Fibroblast of lung (primary cell): ENCODE measurements around the gene DENR. TPM values are rescaled to one million over a fixed set of nuclear protein-coding genes. Genes with fewer than 3 reads are reported as not detected.

Experiments
- DNase-seq, 2 donors: peaks; one replicate each; pipeline versions ENCODE4 v3.0.0 to v3.0.0-alpha.2; 2010; ENCODE audit warnings: low read depth in 2 of 2
- H2AFZ ChIP-seq: 2 replicates; pipeline ENCODE4 v1.5.1; 2012; ENCODE audit warnings: low read length, control low read depth, inconsistent platforms
- H3K27ac ChIP-seq: 2 replicates; pipeline ENCODE4 v1.5.1; 2011; ENCODE audit warnings: low read length, control low read depth; ENCODE audit not compliant: insufficient read depth
- H3K27me3 ChIP-seq: 2 replicates; pipeline ENCODE4 v1.5.1; 2011; ENCODE audit warnings: mild to moderate bottlenecking, low read length; ENCODE audit not compliant: control insufficient read depth, insufficient read depth
- H3K36me3 ChIP-seq: 2 replicates; pipeline ENCODE4 v1.5.1; 2011; ENCODE audit warnings: low read length; ENCODE audit not compliant: control insufficient read depth, insufficient read depth
- H3K4me1 ChIP-seq: 2 replicates; pipeline ENCODE4 v1.5.1; 2011; ENCODE audit warnings: low read length; ENCODE audit not compliant: control insufficient read depth, insufficient read depth; ENCODE audit errors: extremely low read depth
- H3K4me2 ChIP-seq: 2 replicates; pipeline ENCODE4 v1.5.1; 2011; ENCODE audit warnings: low read length, control low read depth; ENCODE audit not compliant: insufficient read depth; ENCODE audit errors: extremely low read depth
- H3K4me3 ChIP-seq, 4 experiments: fragments of 200-600 bp in 1 of 4; sonication (generic) in 1 of 4; replicated peaks in 1 of 4; 2 replicates each; pipeline ENCODE4 v1.5.1; 2011 to 2016; ENCODE audit warnings: low read length in 4 of 4, low read depth in 3 of 4, mild to moderate bottlenecking in 3 of 4, control low read depth in 2 of 4, inconsistent platforms in 1 of 4, mixed read lengths in 1 of 4; ENCODE audit not compliant: insufficient read depth in 1 of 4; ENCODE audit errors: control extremely low read depth in 1 of 4
- H3K79me2 ChIP-seq: 2 replicates; pipeline ENCODE4 v1.5.1; 2012; ENCODE audit warnings: mild to moderate bottlenecking, low read length, inconsistent platforms; ENCODE audit not compliant: control insufficient read depth, insufficient read depth
- H3K9ac ChIP-seq: 2 replicates; pipeline ENCODE4 v1.5.1; 2011; ENCODE audit warnings: mild to moderate bottlenecking, low read length, control low read depth; ENCODE audit not compliant: insufficient read depth
- H3K9me3 ChIP-seq: 2 replicates; pipeline ENCODE4 v1.5.1; 2012; ENCODE audit warnings: low read depth, low read length; ENCODE audit not compliant: control insufficient read depth, insufficient read depth
- H4K20me1 ChIP-seq: 2 replicates; pipeline ENCODE4 v1.5.1; 2011; ENCODE audit warnings: low read length; ENCODE audit not compliant: control insufficient read depth, insufficient read depth; ENCODE audit errors: extremely low read depth
- EZH2 ChIP-seq: IDR thresholded peaks from 2 replicates; pipeline ENCODE4 v1.5.1; 2012; ENCODE audit warnings: low read length, control low read depth, mild to moderate bottlenecking; ENCODE audit errors: missing control alignments
- polyA plus RNA-seq, 2 donors: library from polyadenylated mRNA; depleted of rRNA in 1 of 2; stranded (reverse) in 1 of 2; unstranded in 1 of 2; fragments of >200 nt; gene quantifications; 2 replicates each; pipeline ENCODE4 v1.2.1, GENCODE V29; 2011 to 2012; ENCODE audit warnings: missing spikeins in 1 of 2
- total RNA-seq: library from RNA; depleted of rRNA; stranded (reverse); fragments of >200 nt; gene quantifications from 2 replicates; pipeline ENCODE4 v1.2.1, GENCODE V29; 2014
- TF ChIP-seq, protein P1 (sequence below), 2 donors: IDR thresholded peaks in 1 of 2; conservative IDR thresholded peaks in 1 of 2; 1 replicate in 1 of 2; 2 replicates in 1 of 2; pipeline ENCODE4 v1.5.1; 2011 to 2012; ENCODE audit warnings: low read length in 2 of 2, control low read depth in 1 of 2, inconsistent platforms in 1 of 2, low read depth in 1 of 2, mild to moderate bottlenecking in 1 of 2

The DENR gene
- total and polyA plus RNA-seq, 2 donors (not counting 1 experiment from before 2014, with no cell fraction given), result 40.6 to 49.1 TPM

DNA sequence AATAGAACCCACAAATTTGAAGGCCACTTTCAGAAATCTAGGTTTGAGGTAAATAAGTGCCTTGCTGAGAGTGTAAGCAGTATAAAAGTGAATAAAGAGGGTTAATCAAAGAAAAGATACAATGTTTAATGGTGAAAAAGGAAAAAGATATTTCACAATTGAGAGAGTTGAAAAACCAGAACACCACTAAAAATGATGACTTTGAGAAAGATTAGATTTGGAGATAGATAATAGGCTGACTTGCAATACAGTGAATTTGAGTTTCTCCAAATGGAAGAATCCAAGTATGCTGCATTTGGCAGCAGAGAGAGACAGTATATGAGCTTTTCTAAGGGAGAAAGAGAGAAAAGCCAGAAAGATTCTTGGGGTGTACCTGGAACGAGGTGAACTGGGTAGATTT is 2.2 kb downstream of the DENR start:
- Histone ChIP-seq H2AFZ (no peak overlapping the region), H3K27ac (no peak overlapping the region), H3K4me1 (peaks cover 7% of the 10 kb centered on the region), H3K4me2 (no peak overlapping the region), H3K9ac (no peak overlapping the region), H3K27me3 (no peaks in the 10 kb centered on the region), H3K79me2 (peaks cover 34% of the 10 kb centered on the region), H3K36me3 (peaks cover 14% of the 10 kb centered on the region), H3K4me3 (no peak overlapping the region), H3K9me3 (no peaks in the 10 kb centered on the region), H4K20me1 (no peaks in the 10 kb centered on the region)
- DNase-seq, result no peak
- TF ChIP-seq, protein P1, sequence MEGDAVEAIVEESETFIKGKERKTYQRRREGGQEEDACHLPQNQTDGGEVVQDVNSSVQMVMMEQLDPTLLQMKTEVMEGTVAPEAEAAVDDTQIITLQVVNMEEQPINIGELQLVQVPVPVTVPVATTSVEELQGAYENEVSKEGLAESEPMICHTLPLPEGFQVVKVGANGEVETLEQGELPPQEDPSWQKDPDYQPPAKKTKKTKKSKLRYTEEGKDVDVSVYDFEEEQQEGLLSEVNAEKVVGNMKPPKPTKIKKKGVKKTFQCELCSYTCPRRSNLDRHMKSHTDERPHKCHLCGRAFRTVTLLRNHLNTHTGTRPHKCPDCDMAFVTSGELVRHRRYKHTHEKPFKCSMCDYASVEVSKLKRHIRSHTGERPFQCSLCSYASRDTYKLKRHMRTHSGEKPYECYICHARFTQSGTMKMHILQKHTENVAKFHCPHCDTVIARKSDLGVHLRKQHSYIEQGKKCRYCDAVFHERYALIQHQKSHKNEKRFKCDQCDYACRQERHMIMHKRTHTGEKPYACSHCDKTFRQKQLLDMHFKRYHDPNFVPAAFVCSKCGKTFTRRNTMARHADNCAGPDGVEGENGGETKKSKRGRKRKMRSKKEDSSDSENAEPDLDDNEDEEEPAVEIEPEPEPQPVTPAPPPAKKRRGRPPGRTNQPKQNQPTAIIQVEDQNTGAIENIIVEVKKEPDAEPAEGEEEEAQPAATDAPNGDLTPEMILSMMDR (conservative IDR thresholded peaks at IDR 0.05 in 1 of 2, IDR thresholded peaks at IDR 0.05 in 1 of 2; ENCODE audit: low read depth in 1 of 2, low read length in 2 of 2), result no peak
- TF ChIP-seq EZH2, result no peak

DNA sequence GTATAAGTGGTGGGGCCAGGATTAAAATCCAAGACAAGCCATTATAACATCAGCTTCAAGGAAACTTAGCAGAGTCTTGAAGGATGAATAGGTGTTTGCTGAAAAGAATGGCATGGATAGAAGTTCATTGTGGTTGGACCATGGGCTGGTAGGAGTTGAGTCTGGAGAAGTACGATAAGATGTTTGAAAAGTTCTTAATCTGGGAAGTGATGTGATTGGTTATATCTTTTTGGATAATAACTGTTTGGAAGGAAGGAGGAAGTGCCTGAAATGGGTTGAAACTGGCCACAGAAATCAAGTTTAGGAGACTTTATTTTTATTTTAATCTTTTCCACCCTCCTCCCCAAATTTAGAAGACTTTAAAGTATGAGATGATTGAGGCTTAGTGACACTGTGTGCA is 4.9 kb downstream of the DENR start:
- Histone ChIP-seq H3K9me3 (no peaks in the 10 kb centered on the region), H2AFZ (no peak overlapping the region), H3K4me1 (peaks cover 7% of the 10 kb centered on the region), H3K27me3 (no peaks in the 10 kb centered on the region), H3K4me3 (no peak overlapping the region), H3K36me3 (peaks cover 14% of the 10 kb centered on the region), H4K20me1 (no peaks in the 10 kb centered on the region), H3K4me2 (no peak overlapping the region), H3K27ac (no peak overlapping the region), H3K9ac (no peak overlapping the region), H3K79me2 (peaks cover 36% of the 10 kb centered on the region)
- no peak for DNase-seq
- no peak for TF ChIP-seq EZH2
- TF ChIP-seq, protein P1 (conservative IDR thresholded peaks at IDR 0.05 in 1 of 2, IDR thresholded peaks at IDR 0.05 in 1 of 2; ENCODE audit: low read depth in 1 of 2, low read length in 2 of 2), result no peak

DNA sequence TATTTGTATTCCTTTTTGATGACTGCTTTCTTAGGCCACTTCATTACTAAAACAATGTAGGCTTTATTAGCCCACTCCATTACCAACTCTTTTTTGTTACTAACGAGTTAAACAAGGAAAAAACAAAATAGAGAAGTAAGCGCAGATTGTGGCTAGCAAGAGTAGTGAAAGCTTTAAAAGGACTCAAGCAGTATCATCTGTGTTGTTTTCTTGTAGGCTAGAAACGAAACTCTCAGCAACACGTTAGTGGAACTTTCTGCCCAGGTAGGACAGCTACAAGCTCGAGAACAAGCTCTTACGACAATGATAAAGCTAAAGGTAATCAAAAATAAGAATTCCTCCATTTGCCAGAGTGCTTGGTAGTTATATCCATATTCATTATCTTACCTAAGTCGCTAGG is 32.9 kb downstream of the DENR start:
- H3K36me3 ChIP-seq, result no peaks in the 10 kb centered on the region
- H3K9ac ChIP-seq, result no peak overlapping the region
- no peaks in the 10 kb centered on the region for H3K27me3 ChIP-seq
- no peak overlapping the region for H3K4me2 ChIP-seq
- H3K4me3 ChIP-seq, result no peak overlapping the region
- H4K20me1 ChIP-seq, result no peaks in the 10 kb centered on the region
- no peaks in the 10 kb centered on the region for H3K4me1 ChIP-seq
- H3K79me2 ChIP-seq, result no peaks in the 10 kb centered on the region
- no peak overlapping the region for H2AFZ ChIP-seq
- H3K27ac ChIP-seq, result no peak overlapping the region
- TF ChIP-seq, protein P1 (conservative IDR thresholded peaks at IDR 0.05 in 1 of 2, IDR thresholded peaks at IDR 0.05 in 1 of 2; ENCODE audit: low read depth in 1 of 2, low read length in 2 of 2), result no peak
- no peak for TF ChIP-seq EZH2
- no peaks in the 10 kb centered on the region for H3K9me3 ChIP-seq
- DNase-seq, result no peak
